ENCODE data around the gene JAK2.

DNA sequence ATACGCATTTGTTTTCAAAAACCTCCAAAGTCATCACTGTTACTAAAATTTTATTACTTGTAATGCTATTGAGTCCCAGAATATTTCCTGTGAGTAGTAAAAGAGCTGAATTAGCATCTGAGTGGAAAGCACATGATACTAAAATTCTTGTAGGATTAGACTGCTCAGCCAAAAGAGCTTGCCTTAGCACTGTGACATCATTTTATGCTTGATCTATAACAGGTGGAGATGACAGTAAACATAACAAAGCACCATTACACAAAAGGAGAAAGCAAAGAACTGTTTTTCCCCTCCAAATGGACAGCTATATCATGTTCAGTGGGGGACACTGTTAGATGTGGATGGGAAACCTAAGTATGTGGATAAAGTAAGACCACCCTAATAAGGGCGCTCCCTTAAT, 5.8 kb upstream of the JAK2 start:
- no peak for TF ChIP-seq EZH2phosphoT487 (IDR thresholded peaks at IDR 0.05; ENCODE audit: borderline replicate concordance, low read length)
- no peak for TF ChIP-seq CTCF (IDR thresholded peaks at IDR 0.05; ENCODE audit: low read depth, low read length, poor library complexity, severe bottlenecking)

Measured in DOHH2 (cell line).